ENCODE data around the gene ADAMTSL1.

Gene ADAMTSL1

GRCh38 chr9:18721267-18721994, 247.5 kb downstream of the ADAMTSL1 start:
- H2AFZ ChIP-seq (ENCODE audit: low read depth, low read length) = no peak overlapping the region
- ATAC-seq (ENCODE audit: insufficient read depth, low read depth) (no peak), DNase-seq (no peak)
- no peak overlapping the region for H3K4me3 ChIP-seq (ENCODE audit: low read depth in 1 of 2, low read length in 2 of 2)
- no peaks in the 10 kb centered on the region for H3K36me3 ChIP-seq (ENCODE audit: insufficient read depth, low read length)
- H3K9me3 ChIP-seq (ENCODE audit: insufficient read depth, low read length, severe bottlenecking) = no peaks in the 10 kb centered on the region
- no peak overlapping the region for H3K9ac ChIP-seq (ENCODE audit: low read depth, low read length)
- H3K27ac ChIP-seq (ENCODE audit: low read length) = no peak overlapping the region
- H3K4me2 ChIP-seq (ENCODE audit: insufficient read depth, low read length) = no peak overlapping the region
- H3K27me3 ChIP-seq (ENCODE audit: insufficient read depth, low read length, poor library complexity) = no peaks in the 10 kb centered on the region
- H3K79me2 ChIP-seq (ENCODE audit: insufficient read depth, low read length) = no peaks in the 10 kb centered on the region
- H4K20me1 ChIP-seq (ENCODE audit: insufficient read depth, low read length) = no peaks in the 10 kb centered on the region
- H3K4me1 ChIP-seq (ENCODE audit: insufficient read depth, low read length) = no peaks in the 10 kb centered on the region
- TF ChIP-seq EZH2 (IDR thresholded peaks at IDR 0.05; ENCODE audit: borderline replicate concordance, low read depth, low read length, severe bottlenecking) (no peak), CTCF (IDR thresholded peaks at IDR 0.05; ENCODE audit: borderline replicate concordance, extremely low read depth, low read length, poor library complexity, severe bottlenecking) (no peak)

- no peaks in the 10 kb centered on the region for H3K9me3 ChIP-seq (ENCODE audit: insufficient read depth, low read length, severe bottlenecking)
- H3K36me3 ChIP-seq (ENCODE audit: insufficient read depth, low read length) = no peaks in the 10 kb centered on the region
- TF ChIP-seq EZH2 (IDR thresholded peaks at IDR 0.05; ENCODE audit: borderline replicate concordance, low read depth, low read length, severe bottlenecking) = no peak
- no peak for TF ChIP-seq CTCF (IDR thresholded peaks at IDR 0.05; ENCODE audit: borderline replicate concordance, extremely low read depth, low read length, poor library complexity, severe bottlenecking)
- no peaks in the 10 kb centered on the region for H3K4me1 ChIP-seq (ENCODE audit: insufficient read depth, low read length)
- no peak overlapping the region for H3K9ac ChIP-seq (ENCODE audit: low read depth, low read length)
- no peak for DNase-seq
- no peaks in the 10 kb centered on the region for H3K27me3 ChIP-seq (ENCODE audit: insufficient read depth, low read length, poor library complexity)
- H3K4me2 ChIP-seq (ENCODE audit: insufficient read depth, low read length) = no peak overlapping the region
- ATAC-seq (ENCODE audit: insufficient read depth, low read depth) = no peak
- no peak overlapping the region for H3K4me3 ChIP-seq (ENCODE audit: low read depth in 1 of 2, low read length in 2 of 2)
- H4K20me1 ChIP-seq (ENCODE audit: insufficient read depth, low read length) = no peaks in the 10 kb centered on the region
- no peak overlapping the region for H2AFZ ChIP-seq (ENCODE audit: low read depth, low read length)
- no peaks in the 10 kb centered on the region for H3K79me2 ChIP-seq (ENCODE audit: insufficient read depth, low read length)
- H3K27ac ChIP-seq (ENCODE audit: low read length) = no peak overlapping the region
Measured at GRCh38 chr9:18721995-18722310, 248.0 kb downstream of the ADAMTSL1 start.

GRCh38 chr9:18722882-18723281, 248.9 kb downstream of the ADAMTSL1 start:
- Histone ChIP-seq H3K9me3 (ENCODE audit: insufficient read depth, low read length, severe bottlenecking) (no peaks in the 10 kb centered on the region), H3K4me2 (ENCODE audit: insufficient read depth, low read length) (no peak overlapping the region), H3K4me1 (ENCODE audit: insufficient read depth, low read length) (no peaks in the 10 kb centered on the region), H3K27me3 (ENCODE audit: insufficient read depth, low read length, poor library complexity) (no peaks in the 10 kb centered on the region), H3K79me2 (ENCODE audit: insufficient read depth, low read length) (no peaks in the 10 kb centered on the region), H3K36me3 (ENCODE audit: insufficient read depth, low read length) (no peaks in the 10 kb centered on the region), H4K20me1 (ENCODE audit: insufficient read depth, low read length) (no peaks in the 10 kb centered on the region), H3K4me3 (ENCODE audit: low read depth in 1 of 2, low read length in 2 of 2) (no peak overlapping the region), H2AFZ (ENCODE audit: low read depth, low read length) (no peak overlapping the region), H3K27ac (ENCODE audit: low read length) (no peak overlapping the region), H3K9ac (ENCODE audit: low read depth, low read length) (no peak overlapping the region)
- ATAC-seq (ENCODE audit: insufficient read depth, low read depth) (no peak), DNase-seq (no peak)
- TF ChIP-seq CTCF (IDR thresholded peaks at IDR 0.05; ENCODE audit: borderline replicate concordance, extremely low read depth, low read length, poor library complexity, severe bottlenecking) (no peak), EZH2 (IDR thresholded peaks at IDR 0.05; ENCODE audit: borderline replicate concordance, low read depth, low read length, severe bottlenecking) (no peak)

All from DND-41 (cell line).